ENCODE data around the gene KRTAP5-9.
"Not testable (repeated sequence)": the region's sequence is repeated elsewhere in the genome, so short reads cannot be mapped to it uniquely, and the experiment has no call there.

The KRTAP5-9 gene

GRCh38 chr11:71534711-71535608 is 13.3 kb upstream of the KRTAP5-9 start:
- not testable (repeated sequence) for DNase-seq

GRCh38 chr11:71535825-71536224 is 12.4 kb upstream of the KRTAP5-9 start:
- DNase-seq: no peak

DNA sequence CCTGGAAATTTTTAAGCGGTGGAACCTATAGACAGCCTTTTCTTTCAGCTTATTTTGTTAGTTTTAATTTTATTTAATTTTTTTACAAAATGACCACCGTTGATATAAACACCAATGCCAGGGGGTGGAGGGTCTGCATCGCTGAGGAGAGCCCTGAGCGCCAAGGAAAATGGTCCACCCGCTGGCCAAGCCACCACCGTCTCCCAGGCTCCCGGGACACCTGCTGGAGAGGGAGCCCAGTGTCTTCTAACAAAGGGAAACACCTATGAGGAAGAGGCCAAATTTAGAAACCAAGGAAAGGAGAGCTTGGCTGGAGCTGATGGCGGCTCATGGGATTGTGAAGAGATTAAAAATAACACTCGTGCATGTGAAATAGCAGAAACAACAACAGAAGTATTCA is 10.7 kb upstream of the KRTAP5-9 start:
- DNase-seq: no peak

DNA sequence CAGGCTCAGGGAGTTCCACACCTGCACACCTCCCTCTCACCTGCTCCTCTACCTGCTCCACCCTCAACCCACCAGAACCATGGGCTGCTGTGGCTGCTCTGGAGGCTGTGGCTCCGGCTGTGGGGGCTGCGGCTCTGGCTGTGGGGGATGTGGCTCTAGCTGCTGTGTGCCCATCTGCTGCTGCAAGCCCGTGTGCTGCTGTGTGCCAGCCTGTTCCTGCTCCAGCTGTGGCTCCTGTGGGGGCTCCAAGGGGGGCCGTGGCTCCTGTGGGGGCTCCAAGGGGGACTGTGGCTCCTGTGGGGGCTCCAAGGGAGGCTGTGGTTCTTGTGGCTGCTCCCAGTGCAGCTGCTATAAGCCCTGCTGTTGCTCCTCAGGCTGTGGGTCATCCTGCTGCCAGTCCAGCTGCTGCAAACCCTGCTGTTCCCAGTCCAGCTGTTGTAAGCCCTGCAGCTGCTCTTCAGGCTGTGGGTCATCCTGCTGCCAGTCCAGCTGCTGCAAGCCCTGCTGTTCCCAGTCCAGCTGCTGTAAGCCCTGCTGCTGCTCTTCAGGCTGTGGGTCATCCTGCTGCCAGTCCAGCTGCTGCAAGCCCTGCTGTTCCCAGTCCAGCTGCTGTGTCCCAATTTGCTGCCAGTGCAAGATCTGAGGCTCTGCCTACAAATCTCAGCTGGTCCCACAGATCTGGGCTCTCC is 10.1 kb upstream of the KRTAP5-9 start, which contains the start of gene KRTAP5-8:
Gene KRTAP5-8 (plus strand): TSS at position 49 of the 689 bp plus-strand sequence. CDS start 31 bp downstream, at position 80.
- not testable (repeated sequence) for DNase-seq

DNA sequence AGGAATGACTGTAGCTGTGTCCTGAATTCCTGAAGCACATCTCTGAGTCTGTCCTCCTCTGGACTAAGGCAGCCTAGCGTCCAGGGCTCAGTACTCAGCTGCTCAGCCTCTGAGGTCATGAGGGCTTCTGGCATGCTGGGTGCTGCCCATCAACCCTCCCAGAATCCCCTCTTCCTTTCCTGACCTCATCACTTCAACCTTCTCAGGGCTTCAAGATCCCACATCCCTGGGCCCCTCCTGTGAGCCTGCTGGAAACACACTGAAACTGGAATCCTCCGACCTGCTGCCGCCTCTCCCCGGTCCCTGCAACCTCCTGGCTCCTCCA is 9.6 kb upstream of the KRTAP5-9 start:
- no peak for DNase-seq

DNA sequence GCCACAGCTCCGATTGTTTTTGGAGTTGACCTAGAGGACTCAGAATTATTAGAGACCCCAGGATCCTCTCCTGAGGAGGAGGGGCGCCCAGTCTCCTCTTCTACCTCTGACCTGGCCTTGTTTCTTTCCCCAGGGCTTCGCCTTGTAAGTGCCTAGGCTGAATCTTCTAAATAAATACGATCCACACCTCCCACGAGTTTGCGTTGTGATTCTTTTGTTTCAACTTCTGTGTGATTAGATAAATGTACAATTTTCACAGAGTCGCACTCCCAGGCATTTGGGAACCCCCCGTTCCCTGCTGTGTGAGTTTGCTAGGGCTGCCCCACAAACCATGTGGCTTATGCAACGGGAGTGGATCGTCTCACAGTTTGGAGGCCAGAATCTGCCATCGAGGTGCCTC is 9.2 kb upstream of the KRTAP5-9 start:
- DNase-seq: no peak

- DNase-seq: not testable (repeated sequence)
Measured at GRCh38 chr11:71539971-71540370, 8.2 kb upstream of the KRTAP5-9 start.

GRCh38 chr11:71540521-71541304 is 7.5 kb upstream of the KRTAP5-9 start:
- DNase-seq: not testable (repeated sequence)

DNA sequence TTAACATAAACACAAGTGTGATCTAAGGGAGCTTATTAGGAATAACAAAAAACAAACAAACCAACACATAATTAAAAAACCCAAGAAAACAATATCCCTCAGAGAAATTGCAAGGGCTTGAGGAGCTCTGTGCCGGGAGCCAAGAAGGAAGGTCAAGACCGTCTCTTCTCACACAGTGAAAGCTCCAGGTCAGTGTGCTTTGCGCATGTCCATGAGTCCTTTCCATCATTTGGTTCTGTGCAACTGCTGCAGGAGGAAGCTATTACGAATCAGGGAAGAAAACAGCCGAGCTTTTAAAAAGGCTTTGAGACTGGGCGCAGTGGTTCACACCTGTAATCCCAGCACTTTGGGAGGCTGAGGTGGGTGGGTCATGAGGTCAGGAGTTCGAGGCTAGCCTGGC is 5.8 kb upstream of the KRTAP5-9 start:
- no peak for DNase-seq

GRCh38 chr11:71542879-71543777 is 5.1 kb upstream of the KRTAP5-9 start:
- no peak for DNase-seq

GRCh38 chr11:71543866-71544265 is 4.4 kb upstream of the KRTAP5-9 start:
- DNase-seq: no peak

- no peak for DNase-seq
Measured at GRCh38 chr11:71544525-71545214, 3.5 kb upstream of the KRTAP5-9 start.

- DNase-seq: no peak
Measured at GRCh38 chr11:71545405-71545966, 2.7 kb upstream of the KRTAP5-9 start.

DNA sequence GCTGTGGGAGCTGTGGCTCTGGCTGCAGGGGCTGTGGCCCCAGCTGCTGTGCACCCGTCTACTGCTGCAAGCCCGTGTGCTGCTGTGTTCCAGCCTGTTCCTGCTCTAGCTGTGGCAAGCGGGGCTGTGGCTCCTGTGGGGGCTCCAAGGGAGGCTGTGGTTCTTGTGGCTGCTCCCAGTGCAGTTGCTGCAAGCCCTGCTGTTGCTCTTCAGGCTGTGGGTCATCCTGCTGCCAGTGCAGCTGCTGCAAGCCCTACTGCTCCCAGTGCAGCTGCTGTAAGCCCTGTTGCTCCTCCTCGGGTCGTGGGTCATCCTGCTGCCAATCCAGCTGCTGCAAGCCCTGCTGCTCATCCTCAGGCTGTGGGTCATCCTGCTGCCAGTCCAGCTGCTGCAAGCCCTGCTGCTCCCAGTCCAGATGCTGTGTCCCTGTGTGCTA is 514 bp downstream of the KRTAP5-9 start:
- no peak for DNase-seq

DNA sequence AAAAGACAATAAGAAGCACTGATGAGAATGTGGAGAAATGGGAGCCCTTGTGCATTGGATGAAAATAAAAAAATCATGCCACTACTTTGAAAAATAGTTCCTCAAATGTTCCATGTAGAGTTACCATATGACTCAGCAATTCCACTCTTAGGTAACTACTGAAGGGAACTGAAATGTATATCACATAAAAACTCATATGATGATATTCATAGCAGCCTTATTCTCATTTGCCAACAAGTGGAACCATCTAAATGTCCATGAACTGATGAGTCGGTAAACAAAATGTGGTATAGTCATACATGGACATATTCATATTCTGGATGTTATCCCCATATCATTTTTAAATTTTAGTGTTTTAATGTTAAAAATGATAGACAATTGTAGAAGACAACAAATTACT is 3.5 kb downstream of the KRTAP5-9 start:
- DNase-seq: no peak

DNA sequence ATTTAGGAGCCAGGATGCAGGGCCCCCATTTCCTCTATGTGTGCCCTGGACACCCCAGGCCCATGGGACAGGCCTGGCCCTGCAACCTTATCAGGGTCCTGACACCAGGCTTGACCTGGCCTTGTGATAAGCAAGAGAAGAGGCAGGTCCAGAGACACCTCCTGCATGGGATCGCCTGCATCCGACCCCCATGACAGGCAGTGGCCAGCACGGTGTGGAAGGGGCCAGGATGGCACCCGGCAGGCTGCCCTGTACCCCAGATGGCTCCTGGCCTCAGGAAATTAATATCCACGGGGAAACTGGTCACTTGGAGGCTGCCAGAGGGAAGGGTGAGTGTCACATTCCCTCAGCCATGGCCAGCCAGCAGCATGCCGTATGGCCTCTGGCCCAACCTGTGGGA is 6.8 kb downstream of the KRTAP5-9 start:
- no peak for DNase-seq

GRCh38 chr11:71555508-71555907 is 7.3 kb downstream of the KRTAP5-9 start:
- DNase-seq: no peak

DNA sequence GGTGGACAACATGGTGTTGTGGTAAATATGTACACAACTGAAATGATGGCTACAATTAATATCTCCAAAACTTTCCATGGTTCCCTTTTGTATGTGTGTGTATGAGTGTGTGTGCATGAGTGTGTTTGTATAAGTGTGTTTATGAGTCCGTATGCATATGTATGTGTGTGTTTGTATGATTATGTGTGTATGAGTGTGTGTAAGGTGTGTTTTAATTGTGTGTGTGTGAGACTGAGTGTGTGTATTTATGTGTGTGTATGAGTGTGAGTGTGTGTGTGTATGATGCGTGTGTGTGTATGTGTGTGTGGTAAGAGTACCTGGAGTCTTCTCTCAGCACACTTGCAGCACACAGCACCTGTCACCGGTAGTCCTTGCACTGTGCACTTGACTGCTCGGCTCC is 7.8 kb downstream of the KRTAP5-9 start:
- DNase-seq: no peak

GRCh38 chr11:71557257-71557656 is 9.0 kb downstream of the KRTAP5-9 start:
- no peak for DNase-seq

GRCh38 chr11:71558996-71559395 is 10.8 kb downstream of the KRTAP5-9 start:
- no peak for DNase-seq

DNA sequence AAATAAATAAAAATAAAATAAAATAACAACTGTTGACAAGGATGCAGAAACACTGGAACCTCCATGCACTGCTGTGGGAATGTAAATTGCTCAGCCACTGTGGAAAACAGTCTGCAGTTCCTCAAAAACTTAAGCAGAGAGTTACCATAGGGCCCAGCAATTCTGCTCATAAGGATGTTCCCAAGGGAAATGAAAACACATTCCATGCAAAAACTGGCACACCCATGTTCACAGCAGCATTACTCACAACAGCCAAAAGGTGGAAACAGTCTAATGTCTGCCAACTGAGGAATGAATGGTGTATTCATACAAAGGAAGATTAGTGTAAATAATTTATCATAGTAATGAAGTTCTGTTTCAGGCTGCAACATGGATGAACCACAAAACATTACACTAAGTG is 13.9 kb downstream of the KRTAP5-9 start:
- DNase-seq: no peak

All from DMS 273 treated with DMSO at 0.1 percent for 48 hours (cell line).